RWPE2 (cell line): Measurements from ENCODE around the gene MAP3K7CL.
"Not testable (repeated sequence)": the region's sequence is repeated elsewhere in the genome, so short reads cannot be mapped to it uniquely, and the experiment has no call there.

Experiments used
- ATAC-seq: fragments of 200-7000 bp; cut with Tn5 transposase; 3 replicates; pipeline ENCODE4 v1.9.1; 2021; ENCODE audit warnings: low read depth
- DNase-seq: peaks from one replicate; pipeline ENCODE4 v3.0.0-alpha.2; 2020; ENCODE audit warnings: low spot score
- H3K27ac ChIP-seq: fragments of 450-650 bp; 2 replicates; pipeline ENCODE4 v1.5.1; 2017; ENCODE audit warnings: mild to moderate bottlenecking; ENCODE audit not compliant: poor library complexity, severe bottlenecking
- H3K27me3 ChIP-seq: fragments of 250-450 bp; sonication (Bioruptor Pico); 2 replicates; pipeline ENCODE4 v1.5.1; 2021; ENCODE audit warnings: mild to moderate bottlenecking, moderate library complexity; ENCODE audit not compliant: insufficient read depth, poor library complexity, severe bottlenecking
- H3K36me3 ChIP-seq: fragments of 250-450 bp; sonication (Bioruptor Pico); 2 replicates; pipeline ENCODE4 v1.5.1; 2020; ENCODE audit warnings: low read depth, mild to moderate bottlenecking, moderate library complexity
- H3K4me1 ChIP-seq: fragments of 250-450 bp; sonication (Bioruptor Pico); 2 replicates; pipeline ENCODE4 v1.5.1; 2021; ENCODE audit warnings: mild to moderate bottlenecking, moderate library complexity; ENCODE audit not compliant: insufficient read depth, poor library complexity, severe bottlenecking
- H3K4me3 ChIP-seq: fragments of 250-450 bp; sonication (Bioruptor Pico); 2 replicates; pipeline ENCODE4 v1.5.1; 2021; ENCODE audit warnings: mild to moderate bottlenecking, moderate library complexity; ENCODE audit not compliant: severe bottlenecking
- H3K9me3 ChIP-seq: fragments of 250-450 bp; sonication (Bioruptor Pico); 2 replicates; pipeline ENCODE4 v1.5.1; 2021; ENCODE audit warnings: mild to moderate bottlenecking, moderate library complexity; ENCODE audit not compliant: severe bottlenecking
- TF ChIP-seq, protein P1 (sequence below): fragments of 450-650 bp; IDR thresholded peaks from one replicate; pipeline ENCODE4 v1.5.1; 2017; ENCODE audit warnings: mild to moderate bottlenecking, moderate library complexity; ENCODE audit not compliant: poor library complexity, severe bottlenecking

The MAP3K7CL gene

DNA sequence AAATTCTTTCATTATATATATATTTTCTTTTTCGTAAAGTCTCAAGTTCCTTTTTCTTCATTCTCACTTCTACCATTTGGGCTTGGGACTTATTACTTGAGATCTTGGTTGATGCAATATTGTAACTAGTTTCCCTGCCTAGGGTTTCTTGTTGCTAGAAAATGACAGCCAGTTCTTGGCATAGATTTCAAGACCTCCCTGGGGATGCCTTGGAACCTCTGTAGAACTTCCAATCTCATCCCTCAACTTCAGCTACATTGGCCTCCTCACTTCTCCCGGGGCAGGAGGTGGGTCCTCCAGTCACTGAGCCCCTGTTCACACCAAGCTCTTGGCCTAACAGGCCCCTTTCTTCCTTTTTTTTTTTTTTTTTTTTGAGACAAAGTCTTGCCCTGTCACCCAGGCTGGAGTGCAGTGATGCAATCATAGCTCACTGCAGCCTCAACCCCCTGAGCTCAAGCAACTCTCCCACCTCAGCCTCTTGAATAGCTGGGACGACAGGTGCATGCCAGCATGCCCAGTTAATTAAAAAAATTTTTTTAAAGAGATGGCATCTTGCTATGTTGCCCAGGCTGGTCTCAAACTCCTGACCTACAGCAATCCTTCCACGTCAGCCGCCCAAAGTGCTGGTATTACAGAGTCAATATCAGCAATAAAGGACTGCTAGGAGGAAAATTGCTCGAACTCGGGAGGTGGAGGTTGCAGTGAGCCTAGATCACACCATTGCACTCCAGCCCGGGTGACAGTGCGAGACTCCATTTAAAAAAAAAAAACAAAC, 33.1 kb downstream of the MAP3K7CL start:
- H3K9me3 ChIP-seq, result no peaks in the 10 kb centered on the region
- peaks cover 34% of the 10 kb centered on the region for H3K4me1 ChIP-seq
- ATAC-seq, result no peak
- H3K27ac ChIP-seq, result peak overlapping the region; percentile 86
- H3K36me3 ChIP-seq, result no peaks in the 10 kb centered on the region
- no peaks in the 10 kb centered on the region for H3K27me3 ChIP-seq
- no peak overlapping the region for H3K4me3 ChIP-seq
- no peak for DNase-seq
- TF ChIP-seq, protein P1, sequence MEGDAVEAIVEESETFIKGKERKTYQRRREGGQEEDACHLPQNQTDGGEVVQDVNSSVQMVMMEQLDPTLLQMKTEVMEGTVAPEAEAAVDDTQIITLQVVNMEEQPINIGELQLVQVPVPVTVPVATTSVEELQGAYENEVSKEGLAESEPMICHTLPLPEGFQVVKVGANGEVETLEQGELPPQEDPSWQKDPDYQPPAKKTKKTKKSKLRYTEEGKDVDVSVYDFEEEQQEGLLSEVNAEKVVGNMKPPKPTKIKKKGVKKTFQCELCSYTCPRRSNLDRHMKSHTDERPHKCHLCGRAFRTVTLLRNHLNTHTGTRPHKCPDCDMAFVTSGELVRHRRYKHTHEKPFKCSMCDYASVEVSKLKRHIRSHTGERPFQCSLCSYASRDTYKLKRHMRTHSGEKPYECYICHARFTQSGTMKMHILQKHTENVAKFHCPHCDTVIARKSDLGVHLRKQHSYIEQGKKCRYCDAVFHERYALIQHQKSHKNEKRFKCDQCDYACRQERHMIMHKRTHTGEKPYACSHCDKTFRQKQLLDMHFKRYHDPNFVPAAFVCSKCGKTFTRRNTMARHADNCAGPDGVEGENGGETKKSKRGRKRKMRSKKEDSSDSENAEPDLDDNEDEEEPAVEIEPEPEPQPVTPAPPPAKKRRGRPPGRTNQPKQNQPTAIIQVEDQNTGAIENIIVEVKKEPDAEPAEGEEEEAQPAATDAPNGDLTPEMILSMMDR, result no peak

DNA sequence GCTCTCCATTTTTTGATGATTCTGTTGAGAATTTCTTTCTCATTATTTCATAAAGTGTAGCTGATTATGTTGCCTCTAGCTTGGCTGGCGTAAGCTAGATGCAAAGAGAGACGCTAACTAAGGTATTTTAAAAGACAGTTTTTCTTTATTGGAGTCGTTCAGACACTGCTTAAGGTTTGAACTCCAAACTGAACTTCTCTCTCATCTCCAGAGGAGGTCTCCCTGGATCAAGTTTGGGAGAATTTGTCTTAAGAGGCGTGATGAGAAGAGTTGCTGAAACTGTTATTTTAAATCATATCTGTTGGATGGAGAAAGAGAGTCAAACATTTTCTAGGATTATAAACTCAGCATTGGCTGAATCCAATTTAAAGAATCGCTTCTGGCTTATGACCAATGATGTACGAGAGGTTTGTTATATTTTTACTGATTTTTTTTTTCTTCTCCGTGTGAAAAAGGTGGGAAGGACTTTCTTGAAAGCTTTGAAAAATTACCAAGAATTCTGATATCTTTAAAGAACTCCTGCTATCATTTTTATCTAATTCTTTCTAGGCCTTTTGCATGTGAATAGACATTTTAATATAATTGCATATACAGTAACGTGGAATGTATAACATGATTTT, 34.0 kb downstream of the MAP3K7CL start:
- Histone ChIP-seq H3K27me3 (no peaks in the 10 kb centered on the region), H3K9me3 (no peaks in the 10 kb centered on the region), H3K27ac (peak overlapping the region; percentile 86), H3K36me3 (no peaks in the 10 kb centered on the region), H3K4me1 (peaks cover 41% of the 10 kb centered on the region), H3K4me3 (no peak overlapping the region)
- ATAC-seq, result peak; percentile 66
- TF ChIP-seq, protein P1, result peak; percentile 96
- no peak for DNase-seq

- Histone ChIP-seq H3K27me3 (no peaks in the 10 kb centered on the region), H3K4me1 (peaks cover 53% of the 10 kb centered on the region), H3K36me3 (no peaks in the 10 kb centered on the region), H3K4me3 (no peak overlapping the region), H3K9me3 (no peaks in the 10 kb centered on the region), H3K27ac (peak overlapping the region; percentile 86)
- no peak for ATAC-seq
- no peak for DNase-seq
- TF ChIP-seq, protein P1, result no peak
These were observed 35.9 kb downstream of the MAP3K7CL start for GRCh38 chr21:29166323-29166722.

DNA sequence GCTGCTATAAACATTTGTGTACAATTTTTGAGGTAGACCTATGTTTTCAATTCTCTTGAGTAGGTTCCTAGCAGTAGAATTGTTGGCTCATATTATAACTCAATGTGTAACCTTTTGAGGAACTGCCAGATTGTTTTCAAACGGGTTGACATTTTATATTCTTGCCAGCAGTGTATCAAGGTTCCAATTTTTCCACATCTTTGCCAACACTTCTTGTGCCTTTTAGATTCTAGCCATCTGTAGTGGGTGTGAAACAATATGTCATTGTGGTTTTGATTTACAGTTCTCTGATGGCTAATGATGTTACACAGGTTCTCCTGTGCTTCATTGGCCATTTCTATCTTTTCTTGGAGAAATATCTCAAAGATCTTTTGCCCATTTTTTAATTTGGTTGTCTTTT, 36.4 kb downstream of the MAP3K7CL start:
- Histone ChIP-seq H3K36me3 (no peaks in the 10 kb centered on the region), H3K4me3 (no peak overlapping the region), H3K27me3 (no peaks in the 10 kb centered on the region), H3K4me1 (peaks cover 53% of the 10 kb centered on the region), H3K9me3 (no peaks in the 10 kb centered on the region), H3K27ac (peak overlapping the region; percentile 86)
- DNase-seq (no peak), ATAC-seq (no peak)
- TF ChIP-seq, protein P1, result no peak

DNA sequence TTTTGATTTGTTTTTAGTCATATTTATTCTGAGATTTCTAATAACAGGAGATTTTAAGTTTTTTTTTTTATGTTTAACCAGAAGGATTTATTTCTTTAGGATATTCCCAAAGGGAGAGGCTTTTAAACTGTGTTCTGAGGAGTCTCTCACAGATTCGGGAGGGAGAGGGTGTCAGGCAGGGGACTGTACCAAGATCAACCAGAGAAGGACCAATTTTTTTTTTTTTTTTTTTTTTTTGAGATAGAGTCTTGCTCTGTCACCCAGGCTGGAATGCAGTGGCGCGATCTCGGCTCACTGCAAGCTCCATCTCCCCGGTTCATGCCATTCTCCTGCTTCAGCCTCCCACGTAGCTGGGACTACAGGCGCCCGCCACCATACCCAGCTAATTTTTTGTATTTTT, 37.0 kb downstream of the MAP3K7CL start:
- Histone ChIP-seq H3K4me1 (peaks cover 53% of the 10 kb centered on the region), H3K27ac (peak overlapping the region; percentile 86)
- not testable (repeated sequence) for DNase-seq, ATAC-seq, H3K36me3 ChIP-seq, H3K4me3 ChIP-seq, H3K27me3 ChIP-seq, H3K9me3 ChIP-seq
